Amniotic stem cell (primary cell): Measurements from ENCODE around the gene GHRHR.

Source experiments
- DNase-seq: peaks from one replicate; lab custom pipeline; 2025; lab: John Stamatoyannopoulos, UW

GHRHR gene

GRCh38 chr7:30968747-30969603 lies 5.2 kb downstream of the GHRHR start:
- DNase-seq: no peak

- DNase-seq: no peak
Measured at GRCh38 chr7:30969604-30969970, 5.8 kb downstream of the GHRHR start.

GRCh38 chr7:30970074-30970473 lies 6.3 kb downstream of the GHRHR start:
- no peak for DNase-seq

- DNase-seq: no peak
Measured at GRCh38 chr7:30970594-30971094, 6.9 kb downstream of the GHRHR start.

GRCh38 chr7:30971440-30971839 lies 7.7 kb downstream of the GHRHR start:
- DNase-seq: no peak

GRCh38 chr7:30971840-30972563 lies 8.2 kb downstream of the GHRHR start:
- no peak for DNase-seq

- no peak for DNase-seq
Measured at GRCh38 chr7:30973292-30973691, 9.5 kb downstream of the GHRHR start.

- no peak for DNase-seq
Measured at GRCh38 chr7:30973791-30974604, 10.2 kb downstream of the GHRHR start.

- no peak for DNase-seq
Measured at GRCh38 chr7:30974605-30975255, 11.0 kb downstream of the GHRHR start.

- no peak for DNase-seq
Measured at GRCh38 chr7:30975256-30975899, 11.6 kb downstream of the GHRHR start.

- no peak for DNase-seq
Measured at GRCh38 chr7:30976381-30976780, 12.6 kb downstream of the GHRHR start.

- DNase-seq: no peak
Measured at GRCh38 chr7:30977222-30977621, 13.5 kb downstream of the GHRHR start.

- no peak for DNase-seq
Measured at GRCh38 chr7:30977896-30978564, 14.3 kb downstream of the GHRHR start.

GRCh38 chr7:30979027-30979426 lies 15.3 kb downstream of the GHRHR start:
- DNase-seq: no peak

- no peak for DNase-seq
Measured at GRCh38 chr7:30980194-30980593, 16.4 kb downstream of the GHRHR start.

GRCh38 chr7:30980751-30981150 lies 17.0 kb downstream of the GHRHR start:
- DNase-seq: no peak

- DNase-seq: peak; percentile 27
Measured at GRCh38 chr7:30983042-30983913, 19.5 kb downstream of the GHRHR start.

- DNase-seq: no peak
Measured at GRCh38 chr7:30983914-30984247, 20.1 kb downstream of the GHRHR start.

- DNase-seq: no peak
Measured at GRCh38 chr7:30984359-30985107, 20.8 kb downstream of the GHRHR start.
